Trophoblast cell (in vitro differentiated cells and primary cell): ENCODE data around the gene ZNF514.

Experiments used
- DNase-seq, 2 donors: peaks; one replicate each; pipeline ENCODE4 v3.0.0-alpha.2; 2016
- H2AFZ ChIP-seq: 2 replicates; pipeline ENCODE4 v1.6.1; 2013; ENCODE audit warnings: low read length, moderate library complexity, mild to moderate bottlenecking; ENCODE audit not compliant: insufficient read depth, poor library complexity
- H2AK5ac ChIP-seq: 2 replicates; pipeline ENCODE4 v1.6.1; 2013; ENCODE audit warnings: mild to moderate bottlenecking, low read length
- H2BK120ac ChIP-seq: 2 replicates; pipeline ENCODE4 v1.6.1; 2013; ENCODE audit warnings: low read length, mild to moderate bottlenecking, moderate library complexity; ENCODE audit not compliant: insufficient read depth, poor library complexity
- H2BK12ac ChIP-seq: 2 replicates; pipeline ENCODE4 v1.6.1; 2013; ENCODE audit warnings: mild to moderate bottlenecking, low read length, moderate library complexity
- H2BK5ac ChIP-seq: 2 replicates; pipeline ENCODE4 v1.6.1; 2013; ENCODE audit warnings: low read length, low read depth, moderate library complexity, mild to moderate bottlenecking; ENCODE audit not compliant: poor library complexity
- H3K14ac ChIP-seq: 2 replicates; pipeline ENCODE4 v1.6.1; 2013; ENCODE audit warnings: mild to moderate bottlenecking, low read length
- H3K18ac ChIP-seq: 2 replicates; pipeline ENCODE4 v1.6.1; 2013; ENCODE audit warnings: mild to moderate bottlenecking, low read length
- H3K23ac ChIP-seq: 2 replicates; pipeline ENCODE4 v1.6.1; 2013; ENCODE audit warnings: low read length
- H3K27ac ChIP-seq: 2 replicates; pipeline ENCODE4 v1.5.1; 2013; ENCODE audit warnings: low read depth, mild to moderate bottlenecking, inconsistent platforms, low read length, moderate library complexity
- H3K27me3 ChIP-seq: 2 replicates; pipeline ENCODE4 v1.6.1; 2013; ENCODE audit warnings: inconsistent platforms, mild to moderate bottlenecking, low read length, moderate library complexity; ENCODE audit not compliant: insufficient read depth
- H3K36me3 ChIP-seq, 2 experiments: 1 replicate in 1 of 2; 2 replicates in 1 of 2; pipeline ENCODE4 v1.6.1; 2013; ENCODE audit warnings: low read length in 2 of 2, mild to moderate bottlenecking in 2 of 2, moderate library complexity in 1 of 2; ENCODE audit not compliant: insufficient read depth in 2 of 2, control insufficient read depth in 1 of 2
- H3K4ac ChIP-seq: 2 replicates; pipeline ENCODE4 v1.6.1; 2013; ENCODE audit warnings: low read depth, mild to moderate bottlenecking, low read length, moderate library complexity
- H3K4me1 ChIP-seq, 2 experiments: 1 replicate in 1 of 2; 2 replicates in 1 of 2; pipeline ENCODE4 v1.6.1; 2013; ENCODE audit warnings: low read length in 2 of 2, mild to moderate bottlenecking in 2 of 2, moderate library complexity in 1 of 2; ENCODE audit not compliant: insufficient read depth in 2 of 2, control insufficient read depth in 1 of 2
- H3K4me2 ChIP-seq: 2 replicates; pipeline ENCODE4 v1.6.1; 2013; ENCODE audit warnings: inconsistent platforms, mild to moderate bottlenecking, low read length, moderate library complexity
- H3K4me3 ChIP-seq: 2 replicates; pipeline ENCODE4 v1.5.1; 2013; ENCODE audit warnings: mild to moderate bottlenecking, low read depth, low read length, inconsistent platforms
- H3K79me1 ChIP-seq: one replicate; pipeline ENCODE4 v1.6.1; 2013; ENCODE audit warnings: low read length
- H3K79me2 ChIP-seq: 2 replicates; pipeline ENCODE4 v1.6.1; 2013; ENCODE audit warnings: low read length, mild to moderate bottlenecking; ENCODE audit not compliant: control insufficient read depth, insufficient read depth, poor library complexity
- H3K9ac ChIP-seq: 2 replicates; pipeline ENCODE4 v1.6.1; 2013; ENCODE audit warnings: mild to moderate bottlenecking, low read length
- H3K9me3 ChIP-seq: 2 replicates; pipeline ENCODE4 v1.6.1; 2013; ENCODE audit warnings: low read depth, mild to moderate bottlenecking, control low read depth, inconsistent platforms, low read length; ENCODE audit not compliant: insufficient read depth
- H4K12ac ChIP-seq: 2 replicates; pipeline ENCODE4 v1.6.1; 2013; ENCODE audit warnings: low read depth, mild to moderate bottlenecking, low read length, moderate library complexity
- H4K8ac ChIP-seq: 2 replicates; pipeline ENCODE4 v1.6.1; 2013; ENCODE audit warnings: low read depth, mild to moderate bottlenecking, low read length, moderate library complexity
- H4K91ac ChIP-seq: one replicate; pipeline ENCODE4 v1.6.1; 2013; ENCODE audit warnings: low read depth, mild to moderate bottlenecking, low read length, moderate library complexity
- WGBS: extraction: QIAGEN DNeasy Blood & Tissue Kit; methylation state at CpG from one replicate; pipeline ENCODE4 v1.1.7; 2013; ENCODE audit warnings: missing lambda C conversion rate; ENCODE audit not compliant: insufficient read length, insufficient coverage; ENCODE audit errors: extremely low coverage; 5-methylcytosine and 5-hydroxymethylcytosine counted together

Gene ZNF514

GRCh38 chr2:95138702-95139101 is 20.9 kb downstream of the ZNF514 start:
- Histone ChIP-seq H3K4me3 (no peak overlapping the region), H4K12ac (no peak overlapping the region), H3K27ac (no peak overlapping the region), H2AFZ (no peak overlapping the region), H2BK12ac (no peak overlapping the region), H3K4me1 (no peaks in the 10 kb centered on the region), H3K14ac (no peak overlapping the region), H2BK120ac (no peak overlapping the region), H3K79me2 (no peaks in the 10 kb centered on the region), H3K9me3 (peaks cover 10% of the 10 kb centered on the region), H3K79me1 (no peaks in the 10 kb centered on the region), H3K4me2 (no peak overlapping the region), H3K27me3 (no peaks in the 10 kb centered on the region), H3K36me3 (no peaks in the 10 kb centered on the region), H4K91ac (no peak overlapping the region), H2BK5ac (no peak overlapping the region), H4K8ac (no peak overlapping the region), H3K4ac (no peak overlapping the region), H3K9ac (no peak overlapping the region), H3K18ac (no peak overlapping the region), H2AK5ac (no peak overlapping the region), H3K23ac (no peak overlapping the region)
- no peak for DNase-seq
- WGBS = no CpG with 5 or more reads among the region's 1 CpG

GRCh38 chr2:95122197-95122551 is 37.5 kb downstream of the ZNF514 start:
- no peak overlapping the region for H3K14ac ChIP-seq
- no peak overlapping the region for H3K23ac ChIP-seq
- no CpG with 5 or more reads among the region's 5 CpGs for WGBS

GRCh38 chr2:95121407-95122196 is 38.0 kb downstream of the ZNF514 start, which contains the start of gene MRPS5:
TSS of gene MRPS5 (minus strand) at chr2:95121808. CDS start at chr2:95121791, 17 bp downstream.
- H2AFZ ChIP-seq = peak within 1 kb of the TSS; percentile 95
- peaks cover 5% of the 10 kb centered on the region for H3K79me1 ChIP-seq
- peaks cover 1% of the 10 kb centered on the region for H3K9me3 ChIP-seq
- peaks cover 3 to 4% of the 10 kb centered on the region in 2 experiments for H3K4me1 ChIP-seq
- peak within 1 kb of the TSS; percentile 95 for H2BK5ac ChIP-seq
- H3K14ac ChIP-seq = peak within 1 kb of the TSS; percentile 95
- H3K23ac ChIP-seq = peak within 1 kb of the TSS; percentile 5
- DNase-seq = peak; percentile 76 to 83
- H3K4me2 ChIP-seq = peak within 1 kb of the TSS; percentile 89
- peak within 1 kb of the TSS; percentile 85 for H3K27ac ChIP-seq
- H3K4me3 ChIP-seq = peak within 1 kb of the TSS; percentile 91
- H3K18ac ChIP-seq = peak within 1 kb of the TSS; percentile 97
- H3K36me3 ChIP-seq = peaks cover 0 to under 1% of the 10 kb centered on the region in 2 experiments
- no peaks in the 10 kb centered on the region for H3K27me3 ChIP-seq
- H3K79me2 ChIP-seq = peaks cover 8% of the 10 kb centered on the region
- no CpG with 5 or more reads among the region's 86 CpGs for WGBS
- peak within 1 kb of the TSS; percentile 90 for H4K12ac ChIP-seq
- peak within 1 kb of the TSS; percentile 41 for H3K4ac ChIP-seq
- H3K9ac ChIP-seq = peak within 1 kb of the TSS; percentile 89
- no peak within 1 kb of the TSS for H2BK12ac ChIP-seq
- peak within 1 kb of the TSS; percentile 91 for H2BK120ac ChIP-seq
- peak within 1 kb of the TSS; percentile 95 for H4K8ac ChIP-seq
- H4K91ac ChIP-seq = peak within 1 kb of the TSS; percentile 91
- no peak within 1 kb of the TSS for H2AK5ac ChIP-seq

More at GRCh38 chr2:95122197-95122551, 37.5 kb downstream of the ZNF514 start:
- Histone ChIP-seq H4K91ac (no peak overlapping the region), H3K9ac (peak overlapping the region; percentile 77), H2AK5ac (no peak overlapping the region), H2BK120ac (no peak overlapping the region), H4K12ac (peak overlapping the region; percentile 52), H3K4me3 (peak overlapping the region; percentile 73), H3K27ac (no peak overlapping the region), H3K27me3 (no peaks in the 10 kb centered on the region), H3K4me1 (peaks cover 3 to 4% of the 10 kb centered on the region in 2 experiments), H3K79me2 (peaks cover 8% of the 10 kb centered on the region), H3K4me2 (peak overlapping the region; percentile 89), H3K18ac (no peak overlapping the region), H4K8ac (peak overlapping the region; percentile 74), H2BK5ac (no peak overlapping the region), H3K36me3 (no peaks in the 10 kb centered on the region), H2AFZ (peak overlapping the region; percentile 95), H3K4ac (no peak overlapping the region), H3K79me1 (peaks cover 5% of the 10 kb centered on the region), H3K9me3 (peaks cover 4% of the 10 kb centered on the region), H2BK12ac (no peak overlapping the region)
- DNase-seq = no peak

- H2AFZ ChIP-seq = peak overlapping the region; percentile 95
- H3K18ac ChIP-seq = no peak overlapping the region
- WGBS = no CpG with 5 or more reads among the region's 11 CpGs
- peak overlapping the region; percentile 95 for H3K14ac ChIP-seq
- H2AK5ac ChIP-seq = no peak overlapping the region
- H2BK120ac ChIP-seq = no peak overlapping the region
- peaks cover 5% of the 10 kb centered on the region for H3K79me1 ChIP-seq
- peak overlapping the region; percentile 91 for H3K4me3 ChIP-seq
- peak overlapping the region; percentile 91 for H4K91ac ChIP-seq
- H3K4me1 ChIP-seq = peaks cover 3 to 4% of the 10 kb centered on the region in 2 experiments
- H2BK12ac ChIP-seq = no peak overlapping the region
- peak overlapping the region; percentile 41 for H3K4ac ChIP-seq
- H4K12ac ChIP-seq = peak overlapping the region; percentile 90
- no peaks in the 10 kb centered on the region for H3K27me3 ChIP-seq
- peak overlapping the region; percentile 89 for H3K9ac ChIP-seq
- H3K36me3 ChIP-seq = peaks cover 0 to 2% of the 10 kb centered on the region in 2 experiments
- H3K27ac ChIP-seq = no peak overlapping the region
- H3K9me3 ChIP-seq = peaks cover 1% of the 10 kb centered on the region
- peak overlapping the region; percentile 5 for H3K23ac ChIP-seq
- peak overlapping the region; percentile 89 for H3K4me2 ChIP-seq
- H2BK5ac ChIP-seq = no peak overlapping the region
- peaks cover 8% of the 10 kb centered on the region for H3K79me2 ChIP-seq
- peak overlapping the region; percentile 95 for H4K8ac ChIP-seq
- DNase-seq = no peak
Observed at GRCh38 chr2:95121093-95121406, 38.6 kb downstream of the ZNF514 start.
